ENCODE data around the gene MS4A6A.
"Not testable (repeated sequence)": the region's sequence is repeated elsewhere in the genome, so short reads cannot be mapped to it uniquely, and the experiment has no call there.

The MS4A6A gene

DNA sequence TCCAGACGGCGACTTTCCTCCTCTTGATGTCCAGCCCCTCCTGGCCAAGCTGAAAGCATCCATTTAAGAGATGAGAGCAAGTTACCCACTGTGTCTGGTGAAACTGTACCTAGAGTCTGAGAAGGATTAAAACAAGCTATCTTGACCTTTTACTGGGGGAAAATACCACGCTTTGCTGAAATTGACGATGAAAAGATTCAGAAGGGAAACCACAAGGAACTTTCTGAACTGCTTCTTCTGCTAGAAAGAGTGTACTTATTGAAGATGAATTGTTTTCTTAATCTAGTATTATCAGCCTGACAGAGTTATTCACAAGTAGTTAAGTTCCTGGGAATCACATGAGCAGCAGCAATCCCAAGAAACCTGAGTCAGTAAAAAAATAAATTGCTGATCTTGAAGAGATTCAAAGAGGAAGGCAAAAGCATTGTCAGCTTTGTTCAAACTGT lies 13.1 kb upstream of the MS4A6A start:
- H3K9ac ChIP-seq (ENCODE audit: insufficient read length, low read depth) = no peak overlapping the region
- H3K27me3 ChIP-seq (ENCODE audit: insufficient read depth, insufficient read length) = no peaks in the 10 kb centered on the region
- no peak overlapping the region for H3K4me3 ChIP-seq (ENCODE audit: insufficient read length, low read depth)
- H3K36me3 ChIP-seq (ENCODE audit: insufficient read depth, insufficient read length, low read length) = no peaks in the 10 kb centered on the region
- no peak for DNase-seq (ENCODE audit: low read depth, low spot score)
- TF ChIP-seq ZNF274 (IDR thresholded peaks at IDR 0.05; ENCODE audit: low read depth, low read length) = no peak
- no peak for TF ChIP-seq SUZ12 (IDR thresholded peaks at IDR 0.05; ENCODE audit: extremely low read depth, insufficient read depth, insufficient read length)
- TF ChIP-seq YY1 (IDR thresholded peaks at IDR 0.05; ENCODE audit: insufficient read depth, insufficient read length) = no peak
- peaks cover 8% of the 10 kb centered on the region for H3K9me3 ChIP-seq (ENCODE audit: insufficient read depth, low read length)
- no peaks in the 10 kb centered on the region for H3K4me1 ChIP-seq (ENCODE audit: insufficient read depth, insufficient read length)

- H3K27me3 ChIP-seq (ENCODE audit: insufficient read depth, insufficient read length) = no peaks in the 10 kb centered on the region
- no peaks in the 10 kb centered on the region for H3K36me3 ChIP-seq (ENCODE audit: insufficient read depth, insufficient read length, low read length)
- H3K4me3 ChIP-seq (ENCODE audit: insufficient read length, low read depth) = no peak overlapping the region
- no peak for DNase-seq (ENCODE audit: low read depth, low spot score)
- TF ChIP-seq ZNF274 (IDR thresholded peaks at IDR 0.05; ENCODE audit: low read depth, low read length) (no peak), SUZ12 (IDR thresholded peaks at IDR 0.05; ENCODE audit: extremely low read depth, insufficient read depth, insufficient read length) (no peak), YY1 (IDR thresholded peaks at IDR 0.05; ENCODE audit: insufficient read depth, insufficient read length) (no peak)
- no peak overlapping the region for H3K9ac ChIP-seq (ENCODE audit: insufficient read length, low read depth)
- no peaks in the 10 kb centered on the region for H3K4me1 ChIP-seq (ENCODE audit: insufficient read depth, insufficient read length)
- peaks cover 8% of the 10 kb centered on the region for H3K9me3 ChIP-seq (ENCODE audit: insufficient read depth, low read length)
These were observed 11.6 kb upstream of the MS4A6A start for GRCh38 chr11:60194511-60194910.

GRCh38 chr11:60193687-60194433 lies 11.0 kb upstream of the MS4A6A start:
- no peak overlapping the region for H3K4me3 ChIP-seq (ENCODE audit: insufficient read length, low read depth)
- no peak overlapping the region for H3K9ac ChIP-seq (ENCODE audit: insufficient read length, low read depth)
- peaks cover 8% of the 10 kb centered on the region for H3K9me3 ChIP-seq (ENCODE audit: insufficient read depth, low read length)

GRCh38 chr11:60192564-60192963 lies 9.7 kb upstream of the MS4A6A start:
- H3K4me3 ChIP-seq (ENCODE audit: insufficient read length, low read depth); H3K9ac ChIP-seq (ENCODE audit: insufficient read length, low read depth); H3K27me3 ChIP-seq (ENCODE audit: insufficient read depth, insufficient read length); H3K36me3 ChIP-seq (ENCODE audit: insufficient read depth, insufficient read length, low read length); DNase-seq (ENCODE audit: low read depth, low spot score); H3K9me3 ChIP-seq (ENCODE audit: insufficient read depth, low read length); H3K4me1 ChIP-seq (ENCODE audit: insufficient read depth, insufficient read length): not testable (repeated sequence)

More at GRCh38 chr11:60193687-60194433, 11.0 kb upstream of the MS4A6A start:
- Histone ChIP-seq H3K36me3 (ENCODE audit: insufficient read depth, insufficient read length, low read length) (no peaks in the 10 kb centered on the region), H3K27me3 (ENCODE audit: insufficient read depth, insufficient read length) (no peaks in the 10 kb centered on the region), H3K4me1 (ENCODE audit: insufficient read depth, insufficient read length) (no peaks in the 10 kb centered on the region)
- DNase-seq (ENCODE audit: low read depth, low spot score) = peak; percentile 72
- TF ChIP-seq SUZ12 (IDR thresholded peaks at IDR 0.05; ENCODE audit: extremely low read depth, insufficient read depth, insufficient read length) (no peak), ZNF274 (IDR thresholded peaks at IDR 0.05; ENCODE audit: low read depth, low read length) (no peak), YY1 (IDR thresholded peaks at IDR 0.05; ENCODE audit: insufficient read depth, insufficient read length) (no peak)

- H3K4me1 ChIP-seq (ENCODE audit: insufficient read depth, insufficient read length); H3K27me3 ChIP-seq (ENCODE audit: insufficient read depth, insufficient read length); DNase-seq (ENCODE audit: low read depth, low spot score); H3K9ac ChIP-seq (ENCODE audit: insufficient read length, low read depth); H3K36me3 ChIP-seq (ENCODE audit: insufficient read depth, insufficient read length, low read length); H3K9me3 ChIP-seq (ENCODE audit: insufficient read depth, low read length); H3K4me3 ChIP-seq (ENCODE audit: insufficient read length, low read depth): not testable (repeated sequence)
These were observed 5.6 kb upstream of the MS4A6A start for GRCh38 chr11:60188481-60188880.

- not testable (repeated sequence) for H3K4me1 ChIP-seq (ENCODE audit: insufficient read depth, insufficient read length); H3K4me3 ChIP-seq (ENCODE audit: insufficient read length, low read depth); DNase-seq (ENCODE audit: low read depth, low spot score); H3K9ac ChIP-seq (ENCODE audit: insufficient read length, low read depth); H3K36me3 ChIP-seq (ENCODE audit: insufficient read depth, insufficient read length, low read length); H3K9me3 ChIP-seq (ENCODE audit: insufficient read depth, low read length); H3K27me3 ChIP-seq (ENCODE audit: insufficient read depth, insufficient read length)
These were observed 3.2 kb upstream of the MS4A6A start for GRCh38 chr11:60186128-60186527.

- H3K9ac ChIP-seq (ENCODE audit: insufficient read length, low read depth); H3K27me3 ChIP-seq (ENCODE audit: insufficient read depth, insufficient read length); H3K4me1 ChIP-seq (ENCODE audit: insufficient read depth, insufficient read length); H3K4me3 ChIP-seq (ENCODE audit: insufficient read length, low read depth); H3K36me3 ChIP-seq (ENCODE audit: insufficient read depth, insufficient read length, low read length); H3K9me3 ChIP-seq (ENCODE audit: insufficient read depth, low read length); DNase-seq (ENCODE audit: low read depth, low spot score): not testable (repeated sequence)
These were observed 2.6 kb upstream of the MS4A6A start for GRCh38 chr11:60185512-60185827.

GRCh38 chr11:60184824-60185511 lies 2.1 kb upstream of the MS4A6A start:
- H3K4me1 ChIP-seq (ENCODE audit: insufficient read depth, insufficient read length) = no peaks in the 10 kb centered on the region
- H3K9ac ChIP-seq (ENCODE audit: insufficient read length, low read depth) = no peak overlapping the region
- no peak overlapping the region for H3K4me3 ChIP-seq (ENCODE audit: insufficient read length, low read depth)
- no peaks in the 10 kb centered on the region; the same call in 1 of the 2 replicates for H3K9me3 ChIP-seq (ENCODE audit: insufficient read depth, low read length)
- H3K36me3 ChIP-seq (ENCODE audit: insufficient read depth, insufficient read length, low read length) = no peaks in the 10 kb centered on the region
- TF ChIP-seq YY1 (IDR thresholded peaks at IDR 0.05; ENCODE audit: insufficient read depth, insufficient read length) = no peak
- no peak for TF ChIP-seq ZNF274 (IDR thresholded peaks at IDR 0.05; ENCODE audit: low read depth, low read length)
- no peak for TF ChIP-seq SUZ12 (IDR thresholded peaks at IDR 0.05; ENCODE audit: extremely low read depth, insufficient read depth, insufficient read length)
- DNase-seq (ENCODE audit: low read depth, low spot score) = no peak
- no peaks in the 10 kb centered on the region for H3K27me3 ChIP-seq (ENCODE audit: insufficient read depth, insufficient read length)
